ENCODE results near the gene MTSS2. TPM values are rescaled to one million over a fixed set of nuclear protein-coding genes. Genes with fewer than 3 reads are reported as not detected.

The MTSS2 gene
- total RNA-seq, 1 donor from 2014 or later: 92.2 TPM

DNA sequence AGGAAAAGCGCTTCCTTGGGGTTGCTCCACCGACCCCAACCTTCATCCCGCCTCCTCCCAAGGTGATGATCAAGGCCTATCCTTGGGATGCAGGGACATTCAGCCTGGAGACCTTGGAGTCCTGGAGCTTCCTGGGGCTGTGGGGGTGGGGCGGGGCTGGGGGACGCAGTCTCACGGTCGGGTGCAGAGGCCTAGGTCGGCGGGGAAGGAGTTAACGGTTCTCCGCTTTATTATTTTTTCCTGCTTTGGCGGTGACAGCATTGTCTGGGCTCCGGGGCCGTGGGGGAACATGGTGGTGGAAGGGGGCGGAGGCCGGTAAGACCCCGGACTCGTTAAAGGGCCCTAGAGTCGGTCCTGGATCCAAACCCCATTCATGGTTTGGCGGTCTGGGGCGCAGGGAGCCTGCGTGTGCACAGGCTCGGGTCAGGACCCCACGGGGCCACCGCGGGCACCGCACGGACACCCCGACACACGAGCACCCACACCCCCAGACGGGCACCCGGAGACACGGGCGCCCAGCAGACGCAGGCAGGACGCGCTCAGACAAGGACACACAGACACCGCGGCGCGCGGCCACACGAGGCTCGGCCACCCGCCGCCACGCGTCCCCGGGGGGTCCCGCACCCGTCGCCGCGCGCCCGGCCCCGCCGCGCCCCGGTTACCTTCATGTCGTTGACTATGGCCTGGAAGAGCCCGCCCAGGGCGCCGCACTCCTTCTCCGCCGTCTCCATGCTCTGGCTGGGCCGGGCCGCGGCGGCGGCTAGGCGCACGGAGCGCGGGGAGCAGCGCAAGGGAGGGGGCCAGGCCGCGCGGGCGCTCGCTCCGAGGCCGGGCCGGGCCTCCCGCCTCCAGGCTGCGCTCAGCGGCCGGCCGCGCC is 554 bp downstream of the MTSS2 start:
- H3K4me1 Mint-ChIP-seq (ENCODE audit: unreplicated experiment): peaks cover 31% of the 10 kb centered on the region
- no peak overlapping the region for H3K27ac Mint-ChIP-seq
- TF ChIP-seq, protein P1, sequence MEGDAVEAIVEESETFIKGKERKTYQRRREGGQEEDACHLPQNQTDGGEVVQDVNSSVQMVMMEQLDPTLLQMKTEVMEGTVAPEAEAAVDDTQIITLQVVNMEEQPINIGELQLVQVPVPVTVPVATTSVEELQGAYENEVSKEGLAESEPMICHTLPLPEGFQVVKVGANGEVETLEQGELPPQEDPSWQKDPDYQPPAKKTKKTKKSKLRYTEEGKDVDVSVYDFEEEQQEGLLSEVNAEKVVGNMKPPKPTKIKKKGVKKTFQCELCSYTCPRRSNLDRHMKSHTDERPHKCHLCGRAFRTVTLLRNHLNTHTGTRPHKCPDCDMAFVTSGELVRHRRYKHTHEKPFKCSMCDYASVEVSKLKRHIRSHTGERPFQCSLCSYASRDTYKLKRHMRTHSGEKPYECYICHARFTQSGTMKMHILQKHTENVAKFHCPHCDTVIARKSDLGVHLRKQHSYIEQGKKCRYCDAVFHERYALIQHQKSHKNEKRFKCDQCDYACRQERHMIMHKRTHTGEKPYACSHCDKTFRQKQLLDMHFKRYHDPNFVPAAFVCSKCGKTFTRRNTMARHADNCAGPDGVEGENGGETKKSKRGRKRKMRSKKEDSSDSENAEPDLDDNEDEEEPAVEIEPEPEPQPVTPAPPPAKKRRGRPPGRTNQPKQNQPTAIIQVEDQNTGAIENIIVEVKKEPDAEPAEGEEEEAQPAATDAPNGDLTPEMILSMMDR (conservative IDR thresholded peaks at IDR 0.05): no peak
- H3K36me3 Mint-ChIP-seq: no peaks in the 10 kb centered on the region
- H3K27me3 Mint-ChIP-seq: no peaks in the 10 kb centered on the region
- H3K9me3 Mint-ChIP-seq: no peaks in the 10 kb centered on the region
- H3K4me3 Mint-ChIP-seq: peak overlapping the region; percentile 87
- DNase-seq (ENCODE audit: extremely low spot score, unreplicated experiment): no peak

DNA sequence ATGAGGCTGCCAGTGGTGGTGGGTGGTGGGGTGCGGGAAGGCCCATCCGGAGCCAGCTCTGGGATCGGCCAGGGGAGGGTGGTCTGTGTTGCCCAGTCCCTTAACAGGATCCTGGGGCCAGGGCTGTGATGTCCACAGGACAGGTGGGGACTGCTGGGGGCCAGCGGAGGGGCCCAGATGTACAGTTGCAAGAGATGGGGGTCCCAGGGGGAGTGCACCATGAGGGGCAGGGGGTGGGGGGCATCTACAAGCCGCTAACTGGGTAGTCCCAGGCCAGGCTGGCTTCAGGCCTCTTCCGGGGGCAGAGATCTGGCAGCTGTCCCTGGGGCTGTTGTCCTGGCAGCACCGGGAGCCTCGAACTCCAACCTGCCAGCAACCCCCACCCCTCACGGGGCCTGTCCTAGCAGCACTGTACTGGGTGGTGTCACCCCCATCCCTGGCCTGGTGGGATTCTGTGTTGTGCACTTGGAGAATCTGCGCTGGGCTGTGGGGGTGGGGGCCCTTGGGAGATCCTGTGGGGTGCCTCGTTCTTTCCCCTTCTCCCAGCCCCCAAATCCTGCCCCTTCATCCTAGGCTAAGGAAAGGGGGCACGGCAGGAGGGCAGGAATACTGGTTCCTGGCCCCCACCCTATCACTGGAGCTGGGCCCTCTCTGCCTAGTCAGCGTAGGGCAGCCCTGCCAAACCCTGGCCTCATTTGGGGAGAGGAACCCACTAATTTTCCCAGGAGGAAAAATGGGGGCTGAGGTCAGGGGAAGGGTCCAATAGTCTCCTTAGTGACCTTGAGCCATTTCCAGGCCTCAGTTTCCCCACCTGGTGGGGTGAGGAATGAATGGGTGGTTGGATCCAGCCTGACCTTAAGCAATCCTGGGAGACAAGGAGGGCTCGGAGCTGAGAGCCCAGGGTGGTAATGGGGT is 1.4 kb downstream of the MTSS2 start:
- H3K36me3 Mint-ChIP-seq: no peaks in the 10 kb centered on the region
- H3K4me1 Mint-ChIP-seq (ENCODE audit: unreplicated experiment): peaks cover 31% of the 10 kb centered on the region
- H3K27me3 Mint-ChIP-seq: no peaks in the 10 kb centered on the region
- TF ChIP-seq, protein P1 (conservative IDR thresholded peaks at IDR 0.05): no peak
- DNase-seq (ENCODE audit: extremely low spot score, unreplicated experiment): no peak
- H3K9me3 Mint-ChIP-seq: no peaks in the 10 kb centered on the region
- peak overlapping the region; percentile 87 for H3K4me3 Mint-ChIP-seq
- H3K27ac Mint-ChIP-seq: no peak overlapping the region

DNA sequence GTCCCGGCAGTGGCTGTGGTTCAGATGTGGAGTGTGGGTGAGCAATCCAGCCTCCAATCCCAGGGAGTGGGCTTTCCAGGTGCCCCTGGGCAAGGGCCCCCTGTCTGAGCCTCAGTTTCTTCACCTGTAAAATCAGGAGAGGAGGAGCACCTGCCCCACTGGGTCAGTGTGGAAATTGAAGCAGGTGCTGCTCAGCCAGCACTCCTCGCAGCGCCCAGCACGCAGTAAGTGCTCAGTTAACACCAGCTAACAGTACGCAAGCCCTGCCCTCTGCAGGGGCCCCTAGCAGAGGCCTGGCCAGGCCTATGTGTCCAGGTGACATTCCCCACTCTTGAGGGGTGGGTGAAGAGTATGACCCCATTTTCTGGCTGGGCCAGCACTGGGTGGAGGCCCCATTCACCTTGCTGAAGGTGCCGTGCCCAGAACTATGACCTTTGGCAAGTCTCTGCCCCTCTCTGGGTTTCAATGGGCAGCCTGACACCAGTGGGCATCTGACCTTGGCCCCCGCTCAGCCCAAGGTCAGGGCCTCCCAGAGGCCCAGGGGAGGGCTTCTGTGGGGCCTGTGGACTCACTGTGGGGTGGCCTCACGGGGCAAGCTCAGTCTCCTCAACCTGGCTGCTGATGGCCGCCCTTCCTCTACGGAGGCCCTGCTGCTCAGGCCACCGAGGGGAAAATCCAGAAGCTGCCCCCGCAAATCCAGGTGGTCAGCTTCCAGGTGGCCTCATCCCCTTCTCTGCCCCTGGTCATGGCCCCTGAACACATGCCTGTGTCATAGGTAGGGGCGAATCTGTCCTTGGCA is 2.5 kb downstream of the MTSS2 start:
- Mint-ChIP-seq H3K27me3 (no peaks in the 10 kb centered on the region), H3K27ac (peak overlapping the region; percentile 74), H3K9me3 (no peaks in the 10 kb centered on the region), H3K4me1 (ENCODE audit: unreplicated experiment) (peaks cover 27% of the 10 kb centered on the region), H3K4me3 (peak overlapping the region; percentile 76), H3K36me3 (no peaks in the 10 kb centered on the region)
- no peak for DNase-seq (ENCODE audit: extremely low spot score, unreplicated experiment)
- TF ChIP-seq, protein P1 (conservative IDR thresholded peaks at IDR 0.05): no peak

DNA sequence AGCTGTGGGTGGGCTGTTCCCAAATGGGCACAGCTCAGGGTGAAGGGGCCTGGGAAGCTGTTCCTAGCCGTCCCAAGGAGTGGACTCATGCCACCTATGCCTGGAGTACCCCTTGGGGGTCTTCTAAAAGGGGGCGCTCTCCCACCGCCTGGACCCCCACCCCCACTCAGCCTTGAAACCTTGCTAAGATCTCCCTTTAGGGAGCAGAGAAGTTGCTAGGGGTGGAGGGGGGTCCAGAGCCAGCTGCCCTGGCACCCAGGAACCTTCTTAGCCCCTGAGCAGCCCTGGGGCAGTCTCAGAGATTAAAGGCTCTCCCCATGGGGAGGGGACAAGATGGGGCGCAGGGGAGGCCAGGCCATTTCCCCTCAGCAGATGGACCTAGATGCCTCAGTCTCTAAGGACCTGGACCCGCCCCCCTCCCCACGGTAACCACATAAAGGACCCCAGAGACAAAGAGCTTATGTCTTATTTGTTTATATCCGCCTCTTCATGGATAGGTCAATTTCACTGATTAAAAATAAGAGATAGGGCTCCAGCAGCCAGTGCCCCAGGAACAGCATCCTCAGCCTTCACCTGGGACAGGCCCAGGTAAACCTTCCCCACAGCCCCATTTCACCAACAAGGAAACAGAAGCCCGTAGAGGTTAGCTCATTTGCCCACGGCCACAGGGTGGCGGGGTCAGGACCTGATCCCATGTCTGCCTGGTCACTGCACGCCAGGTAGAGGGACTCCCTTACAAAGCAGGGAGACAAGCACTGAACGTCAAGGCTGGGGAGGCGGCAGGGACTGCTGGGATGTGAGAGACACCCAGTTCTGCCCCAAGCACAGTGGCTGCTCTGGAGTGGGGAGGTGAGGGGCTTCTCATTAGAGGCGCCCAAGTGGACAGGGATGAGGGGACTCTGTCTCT is 3.4 kb downstream of the MTSS2 start:
- Mint-ChIP-seq H3K27ac (peak overlapping the region; percentile 74), H3K4me1 (ENCODE audit: unreplicated experiment) (peaks cover 23% of the 10 kb centered on the region)

More for the DNA sequence above, 3.4 kb downstream of the MTSS2 start:
- Mint-ChIP-seq H3K36me3 (no peaks in the 10 kb centered on the region), H3K27me3 (no peaks in the 10 kb centered on the region), H3K4me3 (peak overlapping the region; percentile 76), H3K9me3 (no peaks in the 10 kb centered on the region)
- TF ChIP-seq, protein P1 (conservative IDR thresholded peaks at IDR 0.05): no peak
- no peak for DNase-seq (ENCODE audit: extremely low spot score, unreplicated experiment)
